ENCODE results near the gene ZNF780B. TPM values are rescaled to one million over a fixed set of nuclear protein-coding genes. Genes with fewer than 3 reads are reported as not detected.

ZNF780B gene
- total and polyA plus RNA-seq, 2 donors (not counting 3 experiments of a cell fraction or from before 2014, with no cell fraction given) = 2.6 to 13.5 TPM

- no peaks in the 10 kb centered on the region for H3K27me3 ChIP-seq (ENCODE audit: control insufficient read depth in 2 of 2, insufficient read depth in 2 of 2, low read length in 2 of 2)
- H3K9me3 ChIP-seq (replicated peaks; ENCODE audit: control insufficient read depth, insufficient read depth, low read length) = peaks cover 17% of the 10 kb centered on the region
- no peak overlapping the region for H3K9ac ChIP-seq (replicated peaks; ENCODE audit: extremely low read depth, insufficient read depth, low read length)
- H3K36me3 ChIP-seq (ENCODE audit: control insufficient read depth in 2 of 2, extremely low read depth in 1 of 2, insufficient read depth in 2 of 2, low read length in 2 of 2) = no peaks in the 10 kb centered on the region
- H3K79me2 ChIP-seq (ENCODE audit: control insufficient read depth, insufficient read depth, low read length) = no peaks in the 10 kb centered on the region
- H3K9me1 ChIP-seq (replicated peaks; ENCODE audit: control insufficient read depth, extremely low read depth, insufficient read depth, low read length) = no peaks in the 10 kb centered on the region
- H3K4me2 ChIP-seq (ENCODE audit: insufficient read depth, low read length) = no peak overlapping the region
- DNase-seq (ENCODE audit: low read depth, low spot score) = no peak
- TF ChIP-seq CTCF (IDR thresholded peaks at IDR 0.05; ENCODE audit: extremely low read depth in 1 of 2, insufficient read depth in 1 of 2, low read depth in 1 of 2, low read length in 2 of 2) = no peak
- TF ChIP-seq MAX (IDR thresholded peaks at IDR 0.05; ENCODE audit: insufficient read depth, insufficient read length) = no peak
- TF ChIP-seq MYC (IDR thresholded peaks at IDR 0.05; ENCODE audit: low read depth, low read length) = no peak
- TF ChIP-seq FOS (IDR thresholded peaks at IDR 0.05; ENCODE audit: borderline replicate concordance, insufficient read depth, low read length) = no peak
- POLR2A ChIA-PET = no interaction called here
- no peaks in the 10 kb centered on the region for H3K4me1 ChIP-seq (ENCODE audit: control insufficient read depth, extremely low read depth, insufficient read depth, low read length)
- dilution Hi-C loops (cut with MboI; ENCODE audit: extremely low pct_ligation_motif_present, low sequenced_read_pairs) (no loop called here), intact Hi-C loops (cut with micrococcal nuclease) (no loop called here)
- no peak overlapping the region for H3K4me3 ChIP-seq (replicated peaks in 1 of 3; ENCODE audit: insufficient read depth in 1 of 3, low read depth in 1 of 3, low read length in 3 of 3)
- no peak overlapping the region for H2AFZ ChIP-seq (ENCODE audit: low read depth, low read length)
- BruUV-seq (replicated peaks) = no TSS peak
- CTCF ChIA-PET = no interaction called here
- no peaks in the 10 kb centered on the region for H4K20me1 ChIP-seq (replicated peaks; ENCODE audit: control insufficient read depth, extremely low read depth, insufficient read depth, low read length)
- H3K27ac ChIP-seq (ENCODE audit: insufficient read depth, low read depth, low read length) = no peak overlapping the region
- FAIRE-seq = no peak
Observed at GRCh38 chr19:40013991-40014390, 42.0 kb downstream of the ZNF780B start.

- CTCF ChIA-PET = no interaction called here
- POLR2A ChIA-PET = no interaction called here
- DNase-seq (ENCODE audit: low read depth, low spot score) = no peak
Observed at GRCh38 chr19:40009674-40010073, 46.4 kb downstream of the ZNF780B start.

More at GRCh38 chr19:40009674-40010073, 46.4 kb downstream of the ZNF780B start:
- dilution Hi-C loops (cut with MboI; ENCODE audit: extremely low pct_ligation_motif_present, low sequenced_read_pairs) = no loop called here
- Histone ChIP-seq H3K27ac (ENCODE audit: insufficient read depth, low read depth, low read length) (no peak overlapping the region), H2AFZ (ENCODE audit: low read depth, low read length) (no peak overlapping the region), H3K9ac (replicated peaks; ENCODE audit: extremely low read depth, insufficient read depth, low read length) (no peak overlapping the region), H3K4me3 (replicated peaks in 1 of 3; ENCODE audit: insufficient read depth in 1 of 3, low read depth in 1 of 3, low read length in 3 of 3) (no peak overlapping the region), H3K9me1 (replicated peaks; ENCODE audit: control insufficient read depth, extremely low read depth, insufficient read depth, low read length) (no peaks in the 10 kb centered on the region), H3K9me3 (replicated peaks; ENCODE audit: control insufficient read depth, insufficient read depth, low read length) (peaks cover 9% of the 10 kb centered on the region), H4K20me1 (replicated peaks; ENCODE audit: control insufficient read depth, extremely low read depth, insufficient read depth, low read length) (no peaks in the 10 kb centered on the region), H3K4me2 (ENCODE audit: insufficient read depth, low read length) (no peak overlapping the region), H3K4me1 (ENCODE audit: control insufficient read depth, extremely low read depth, insufficient read depth, low read length) (peaks cover 3% of the 10 kb centered on the region), H3K79me2 (ENCODE audit: control insufficient read depth, insufficient read depth, low read length) (no peaks in the 10 kb centered on the region), H3K36me3 (ENCODE audit: control insufficient read depth in 2 of 2, extremely low read depth in 1 of 2, insufficient read depth in 2 of 2, low read length in 2 of 2) (peaks cover 0 to 3% of the 10 kb centered on the region in 2 experiments), H3K27me3 (ENCODE audit: control insufficient read depth in 2 of 2, insufficient read depth in 2 of 2, low read length in 2 of 2) (no peaks in the 10 kb centered on the region)
- no peak for FAIRE-seq
- TF ChIP-seq POLR2A (IDR thresholded peaks at IDR 0.05; ENCODE audit: low read depth, low read length) (no peak), CTCF (IDR thresholded peaks at IDR 0.05; ENCODE audit: extremely low read depth in 1 of 2, insufficient read depth in 1 of 2, low read depth in 1 of 2, low read length in 2 of 2) (no peak), MYC (IDR thresholded peaks at IDR 0.05; ENCODE audit: low read depth, low read length) (no peak), JUN (IDR thresholded peaks at IDR 0.05; ENCODE audit: borderline replicate concordance, insufficient read depth, insufficient read length, low read depth) (no peak), MAX (IDR thresholded peaks at IDR 0.05; ENCODE audit: insufficient read depth, insufficient read length) (no peak), GATA2 (IDR thresholded peaks at IDR 0.05; ENCODE audit: insufficient read depth, insufficient read length, low read depth, low read length) (no peak), POLR2AphosphoS5 (IDR thresholded peaks at IDR 0.05; ENCODE audit: insufficient read depth, low read depth, low read length) (no peak), FOS (IDR thresholded peaks at IDR 0.05; ENCODE audit: borderline replicate concordance, insufficient read depth, low read length) (no peak), EZH2 (IDR thresholded peaks at IDR 0.05; ENCODE audit: borderline replicate concordance, low read depth, low read length, severe bottlenecking) (no peak)
- intact Hi-C loops (cut with micrococcal nuclease) = no loop called here
- no TSS peak for BruUV-seq (replicated peaks)
